DMS114 treated with DMSO at 0.1 percent for 48 hours (cell line): ENCODE measurements around the gene CNTN4.

Experiments used
- DNase-seq: peaks from one replicate; lab custom pipeline; 2025; ENCODE audit not compliant: unreplicated experiment; lab: John Stamatoyannopoulos, UW

CNTN4 gene

GRCh38 chr3:2661078-2661477 is 562.4 kb downstream of the CNTN4 start:
- no peak for DNase-seq

DNA sequence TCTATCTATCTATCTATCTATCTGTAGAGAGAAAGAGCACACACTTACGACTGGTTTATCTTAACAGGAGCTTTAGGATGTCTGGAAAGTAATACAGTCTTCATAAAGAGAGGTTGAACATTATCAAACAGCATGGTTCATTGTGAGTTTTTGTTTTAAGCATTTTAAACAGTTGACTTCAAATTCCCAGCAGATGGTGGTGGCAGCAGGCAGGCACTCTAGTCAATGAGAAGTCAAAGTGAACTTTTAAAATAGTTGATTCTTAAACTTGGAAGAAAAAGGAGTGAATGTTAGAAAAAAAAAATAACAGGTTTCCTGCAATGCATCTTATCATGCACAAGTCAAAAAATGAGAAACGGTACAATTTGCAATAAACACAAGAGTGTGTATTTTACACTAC is 578.8 kb downstream of the CNTN4 start:
- DNase-seq = no peak

DNA sequence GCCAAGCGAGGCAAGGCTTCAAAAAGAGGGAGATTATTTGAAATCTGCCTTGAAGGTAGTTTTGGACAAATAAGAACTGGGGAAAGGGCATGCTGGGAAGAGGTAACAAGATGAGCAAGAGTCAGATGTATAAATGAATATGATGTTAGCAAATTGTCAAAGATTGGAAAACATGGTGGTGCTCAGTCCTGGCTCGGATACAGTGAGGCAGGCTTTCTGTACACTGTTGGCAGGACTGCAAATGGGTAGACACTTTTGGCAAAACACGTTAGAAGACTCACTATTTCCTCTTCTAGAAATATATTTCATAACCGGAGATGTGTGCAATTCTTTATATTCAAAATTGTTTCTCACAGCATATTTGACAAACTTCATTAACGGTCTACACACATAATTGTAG is 581.6 kb downstream of the CNTN4 start:
- DNase-seq = no peak

DNA sequence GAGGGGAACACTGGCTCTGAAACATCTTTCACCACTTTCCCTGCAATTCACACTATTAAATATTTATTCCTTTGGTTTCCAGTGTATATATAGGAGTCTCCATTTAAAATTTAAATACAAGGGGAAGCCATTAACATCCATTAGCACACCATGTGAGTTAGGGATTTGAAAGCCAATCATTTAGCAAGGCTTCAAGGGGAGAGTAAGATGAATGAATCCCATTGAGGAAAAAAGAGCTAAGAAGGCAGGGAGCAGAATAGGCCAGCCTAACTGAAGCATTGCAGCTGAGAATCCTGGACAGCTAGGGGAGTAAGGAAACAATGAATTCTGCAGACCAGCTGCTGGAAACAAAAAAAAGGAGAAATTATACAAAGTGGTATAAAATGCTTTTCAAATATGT is 585.4 kb downstream of the CNTN4 start:
- no peak for DNase-seq

DNA sequence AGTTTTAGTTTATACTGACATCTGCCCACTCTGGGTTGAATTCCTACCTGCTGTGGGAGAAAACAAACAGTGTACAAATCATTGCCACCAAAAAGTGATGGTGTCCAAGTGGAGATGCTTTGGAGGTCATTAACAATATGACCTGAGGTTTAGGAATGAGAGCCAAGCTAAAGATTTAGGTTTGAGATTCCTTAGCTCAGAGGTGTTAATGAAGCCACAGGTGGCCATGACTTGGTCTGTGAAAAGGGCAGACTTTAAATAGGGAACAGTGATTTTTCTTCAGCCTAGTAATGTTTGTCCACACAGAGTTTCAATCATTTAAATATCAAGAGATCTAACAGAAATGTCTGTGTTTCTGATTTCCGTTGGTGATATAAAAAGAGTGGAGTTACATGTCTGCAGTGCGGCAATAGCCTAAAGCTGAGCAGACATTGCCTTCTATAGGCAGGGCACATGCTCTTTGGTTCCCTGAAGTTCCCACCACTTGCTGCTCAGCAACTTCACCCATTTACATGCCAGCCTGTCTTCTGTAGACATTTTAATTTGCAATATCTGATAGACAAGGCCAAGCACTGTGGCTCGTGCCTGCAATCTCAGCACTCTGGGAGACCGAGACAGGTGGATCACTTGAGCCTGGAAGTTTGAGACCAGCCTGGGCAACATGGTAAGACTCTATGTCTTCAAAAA is 588.3 kb downstream of the CNTN4 start:
- DNase-seq = no peak

DNA sequence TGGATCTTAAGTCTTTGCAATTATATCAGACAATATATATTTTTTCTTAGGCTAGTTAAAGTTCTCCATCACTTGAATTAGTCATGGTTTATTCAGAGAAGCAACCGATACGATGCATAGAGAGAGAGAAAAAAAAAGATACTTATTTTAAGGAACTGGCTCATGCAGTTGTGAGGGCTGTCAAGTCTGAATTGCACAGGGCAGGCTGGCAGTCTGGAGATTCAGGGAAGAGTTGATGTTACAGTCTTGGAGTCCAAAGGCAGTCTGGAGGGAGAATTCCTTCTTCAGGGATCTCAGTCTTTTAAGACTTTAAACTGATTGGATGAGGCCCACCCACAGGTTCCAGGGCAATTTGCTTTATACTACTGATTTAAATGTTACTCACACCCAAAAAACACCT is 598.9 kb downstream of the CNTN4 start:
- DNase-seq = no peak

DNA sequence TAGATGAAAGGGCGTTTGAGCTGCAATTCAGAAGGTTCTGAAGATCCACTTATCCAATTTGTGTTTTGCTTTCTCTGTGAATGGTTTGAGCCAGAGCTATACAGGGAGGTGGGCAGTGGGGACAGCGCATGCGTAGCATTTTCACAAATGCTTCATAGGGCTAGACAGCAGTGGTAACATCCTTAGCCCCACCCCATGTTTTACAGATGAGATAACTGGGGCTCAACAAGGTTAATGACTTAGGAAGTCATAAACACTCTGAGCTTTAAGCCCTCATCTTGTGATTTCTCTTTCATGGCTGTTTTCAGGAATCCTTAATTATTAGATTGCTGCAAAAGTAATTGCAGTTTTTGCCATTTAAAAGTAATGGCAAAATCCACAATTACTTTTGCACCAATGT is 602.8 kb downstream of the CNTN4 start:
- no peak for DNase-seq

DNA sequence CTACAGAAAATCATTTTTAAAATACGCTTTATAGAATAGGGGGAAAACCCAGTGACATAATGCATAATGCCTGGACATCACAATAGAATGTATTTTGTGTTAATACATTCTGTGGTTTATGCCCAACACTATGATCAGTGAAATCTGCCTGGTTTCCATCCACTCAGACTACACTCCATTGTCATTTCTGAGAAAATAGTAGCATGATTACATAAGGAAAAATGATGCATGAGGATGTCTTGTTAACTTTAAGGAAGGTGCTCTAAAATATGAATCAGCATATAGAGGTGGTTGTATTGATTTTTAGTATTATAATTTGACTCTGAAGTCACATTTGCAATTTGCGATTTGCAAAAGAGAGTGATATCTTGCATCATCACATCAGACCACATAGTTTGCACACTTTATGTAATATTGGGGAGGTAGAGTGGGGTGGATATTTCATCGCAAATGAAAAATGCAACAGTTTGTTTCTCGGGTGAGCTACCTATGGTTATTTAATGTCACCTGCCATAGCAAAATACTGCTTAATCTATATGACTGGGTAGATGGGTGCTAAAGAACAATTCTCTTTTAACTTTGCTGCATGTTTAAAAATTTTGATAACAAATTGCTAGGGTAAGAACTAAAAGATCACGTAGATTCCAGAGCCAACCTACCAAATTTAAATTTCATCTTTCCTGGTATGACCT is 607.6 kb downstream of the CNTN4 start:
- no peak for DNase-seq

DNA sequence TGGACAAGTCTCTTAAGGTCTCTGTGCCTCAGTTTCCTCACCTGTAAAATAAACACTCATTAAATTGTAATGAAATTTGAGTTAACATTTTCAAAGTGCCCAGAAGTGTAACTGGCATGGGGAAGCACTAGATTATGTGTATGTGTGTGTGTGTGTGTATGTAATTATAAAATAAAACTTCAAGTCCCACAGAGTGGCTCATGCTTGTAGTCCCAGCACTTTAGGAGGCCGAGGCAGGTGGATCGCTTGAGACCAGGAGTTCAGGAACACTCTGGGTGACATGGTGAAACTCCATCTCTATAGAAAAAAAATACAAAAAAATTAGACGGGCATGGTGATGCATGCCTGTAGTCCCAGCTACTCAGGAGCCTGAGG is 608.2 kb downstream of the CNTN4 start:
- no peak for DNase-seq

DNA sequence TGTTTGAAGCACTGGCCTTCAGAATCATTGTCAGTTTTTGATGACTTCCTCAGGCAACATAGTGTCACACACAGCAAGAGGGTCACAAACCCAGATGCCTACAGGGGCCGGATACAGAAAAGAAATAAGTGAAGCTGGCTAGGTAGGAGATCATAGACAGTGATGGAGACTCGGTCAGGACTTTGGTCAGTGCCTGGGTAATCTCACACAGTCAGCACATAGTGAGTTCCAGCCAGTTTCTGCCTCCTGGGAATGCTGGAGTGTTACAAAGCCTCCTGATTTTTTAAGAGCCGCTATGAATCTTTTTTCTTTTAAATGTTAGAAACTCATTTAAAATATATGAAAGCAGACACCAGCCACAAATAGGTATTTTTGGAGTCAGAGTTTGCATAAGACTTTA is 612.4 kb downstream of the CNTN4 start:
- no peak for DNase-seq

- no peak for DNase-seq
Observed at GRCh38 chr3:2713923-2714322, 615.3 kb downstream of the CNTN4 start.

DNA sequence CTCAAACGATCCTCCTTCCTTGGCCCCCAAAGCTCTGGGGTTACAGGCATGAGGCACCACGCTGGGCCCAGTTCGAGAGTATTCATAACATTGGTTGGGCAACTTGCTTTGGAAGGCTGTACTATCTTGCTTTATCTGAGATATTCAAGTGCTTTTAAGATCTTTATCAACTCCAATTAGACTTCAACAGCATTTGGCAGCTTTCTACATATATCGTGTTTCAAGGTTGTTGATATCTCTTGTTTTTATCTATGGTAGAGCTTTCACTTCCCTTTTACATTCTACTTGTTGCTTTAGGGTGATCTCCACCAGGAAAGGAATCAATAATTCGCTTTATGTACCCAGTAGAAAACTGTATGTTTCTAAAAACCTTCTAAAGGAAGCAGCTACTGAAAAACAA is 616.2 kb downstream of the CNTN4 start:
- no peak for DNase-seq

- DNase-seq = no peak
Observed at GRCh38 chr3:2727101-2727500, 628.4 kb downstream of the CNTN4 start.

GRCh38 chr3:2727610-2728318 is 629.1 kb downstream of the CNTN4 start:
- DNase-seq = no peak

DNA sequence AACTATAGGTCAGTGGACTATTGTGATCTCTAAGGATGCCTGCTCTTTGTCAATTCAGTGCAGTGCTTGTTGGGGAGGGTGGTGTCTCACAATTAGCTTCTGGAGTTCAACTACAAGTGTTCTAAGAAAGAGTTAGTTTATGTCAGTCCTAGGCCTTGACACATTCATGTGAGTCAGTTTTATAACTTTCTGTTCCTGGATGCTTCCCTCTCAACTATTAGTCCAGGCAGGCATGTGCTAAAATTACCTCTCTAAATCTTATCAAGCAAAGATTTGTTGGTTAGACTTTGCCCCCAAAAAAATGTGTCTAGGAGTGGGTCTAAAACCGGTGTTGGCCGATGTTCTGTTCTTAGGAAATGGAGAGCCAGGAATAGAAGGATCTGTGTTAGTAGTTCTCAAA is 633.2 kb downstream of the CNTN4 start:
- no peak for DNase-seq

DNA sequence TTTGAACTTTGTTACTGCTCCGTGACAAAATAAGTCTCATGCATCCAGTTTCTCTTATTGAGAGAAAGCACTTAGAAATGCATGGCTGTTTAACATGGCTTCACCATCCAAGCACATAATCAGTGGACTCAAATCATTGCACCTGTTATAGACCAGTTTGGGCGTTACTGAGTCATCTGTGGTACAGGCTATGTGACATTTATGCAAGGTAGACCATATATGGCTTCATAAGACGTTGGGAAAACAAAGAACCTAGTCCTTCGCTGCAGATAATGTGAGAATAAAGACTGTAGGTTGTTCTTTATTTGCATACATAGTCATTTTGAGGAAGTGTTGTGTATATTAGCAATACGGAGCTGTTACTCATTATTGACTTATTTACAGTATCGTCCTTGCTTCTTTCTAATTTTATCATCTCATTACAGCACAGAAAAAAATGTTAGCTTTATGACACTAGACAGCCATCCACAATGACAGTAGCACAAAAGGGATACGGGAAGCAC is 636.8 kb downstream of the CNTN4 start:
- no peak for DNase-seq

DNA sequence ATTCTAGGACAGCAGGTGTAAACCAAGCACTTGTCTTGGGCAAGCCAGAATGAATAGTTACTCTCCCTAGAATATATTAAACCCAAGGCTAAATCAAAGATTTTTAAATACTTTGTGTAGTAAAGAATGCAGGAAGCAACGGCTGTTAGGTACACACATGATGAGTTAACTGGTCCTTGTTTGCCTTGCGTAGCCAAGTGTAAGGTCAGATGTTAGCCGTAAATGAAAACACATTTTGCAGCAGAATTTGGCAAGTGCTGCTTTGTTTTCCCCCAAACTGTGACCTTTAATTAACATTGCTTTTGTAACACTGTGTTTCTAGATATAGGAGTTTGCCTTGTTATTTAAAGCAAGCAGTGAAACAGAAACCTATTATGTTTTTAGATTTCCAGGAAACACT is 642.9 kb downstream of the CNTN4 start:
- no peak for DNase-seq

GRCh38 chr3:2765002-2765579 is 666.4 kb downstream of the CNTN4 start:
- no peak for DNase-seq

DNA sequence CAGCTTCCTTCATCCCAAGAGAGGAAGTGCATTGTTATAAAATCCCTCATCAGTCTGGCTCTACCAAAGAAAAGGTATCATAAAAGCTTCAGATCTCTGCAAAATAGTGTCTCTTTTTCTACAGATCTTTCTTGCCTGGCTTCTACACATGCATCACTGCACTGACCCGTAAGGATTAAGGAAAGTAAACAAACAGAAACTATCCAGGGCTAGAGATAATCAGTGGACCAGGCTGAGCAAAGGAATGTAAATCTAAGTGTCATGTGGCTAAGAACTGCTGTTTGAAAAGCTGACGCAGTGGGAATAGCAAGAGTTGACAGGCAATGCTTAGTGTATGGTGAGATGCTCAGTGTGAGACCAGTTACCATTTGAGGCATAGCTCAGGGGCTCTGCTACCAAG is 671.8 kb downstream of the CNTN4 start:
- no peak for DNase-seq

DNA sequence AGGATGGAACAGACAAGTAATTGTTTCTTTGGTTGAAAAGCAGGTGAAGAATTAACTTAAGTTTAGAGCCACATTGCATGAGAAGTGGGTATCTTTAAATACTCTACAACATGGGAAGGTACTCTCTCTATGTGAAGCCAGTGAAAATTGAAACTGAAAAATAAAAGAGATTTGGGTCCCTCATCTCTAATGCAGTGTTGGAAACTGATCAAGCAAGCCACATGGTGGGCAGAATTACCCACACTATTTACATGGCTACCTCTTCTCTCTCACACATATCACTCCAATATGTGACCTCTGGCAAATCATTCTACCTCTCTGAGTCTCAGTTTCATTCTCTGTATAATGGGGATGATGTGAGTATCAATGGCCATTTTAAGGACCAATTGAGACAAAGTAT is 672.5 kb downstream of the CNTN4 start:
- no peak for DNase-seq

- no peak for DNase-seq
Observed at GRCh38 chr3:2771741-2772140, 673.1 kb downstream of the CNTN4 start.

DNA sequence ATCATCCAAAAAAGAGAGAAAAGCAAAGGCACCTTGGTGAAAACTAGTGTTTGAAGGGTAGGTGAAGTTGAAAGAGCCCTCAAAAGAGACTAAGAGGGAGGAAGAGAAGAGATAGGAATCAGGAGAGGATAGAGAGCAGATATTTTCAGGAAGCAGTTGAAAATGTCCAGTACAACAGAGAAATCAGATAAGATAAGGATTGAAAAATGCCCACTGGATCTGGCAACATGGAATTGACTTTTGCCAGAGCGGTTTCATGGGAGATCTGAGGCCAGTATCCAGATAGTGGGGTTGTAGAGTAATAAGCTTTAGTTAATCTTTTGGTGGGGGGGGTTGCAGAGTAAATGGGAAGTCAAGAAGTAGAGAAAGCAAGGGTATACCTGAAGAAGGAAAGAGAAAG is 674.1 kb downstream of the CNTN4 start:
- DNase-seq = no peak
